Heart left ventricle (tissue), 16 donors: ENCODE data around the gene ARG2. TPM values are rescaled to one million over a fixed set of nuclear protein-coding genes. Genes with fewer than 3 reads are reported as not detected.
"Not testable (repeated sequence)": the region's sequence is repeated elsewhere in the genome, so short reads cannot be mapped to it uniquely, and the experiment has no call there.

Experiments used
- ATAC-seq, 4 donors: fragments of 200-7000 bp; cut with Tn5 transposase; one replicate each; pipeline ENCODE4 v1.9.1; 2020 to 2022; ENCODE audit warnings: moderate library complexity in 4 of 4, mild to moderate bottlenecking in 3 of 4, moderate number of reproducible peaks in 1 of 4
- DNase-seq, 5 donors: peaks; one replicate each; pipeline ENCODE4 v3.0.0-alpha.2; 2020
- H3K27ac ChIP-seq, 12 donors: fragments of 200-600 bp; sonication (generic) in 4 of 12; one replicate each; pipeline versions ENCODE4 v1.5.0 to v1.8.0; 2016 to 2022; ENCODE audit warnings: mild to moderate bottlenecking in 2 of 12
- H3K27me3 ChIP-seq, 9 donors: fragments of 200-600 bp; sonication (generic) in 2 of 9; one replicate each; pipeline versions ENCODE4 v1.5.1 to v1.8.0; 2016 to 2022; ENCODE audit warnings: mild to moderate bottlenecking in 3 of 9
- H3K36me3 ChIP-seq, 9 donors: fragments of 200-600 bp; sonication (generic) in 2 of 9; one replicate each; pipeline versions ENCODE4 v1.5.0 to v1.8.0; 2018 to 2022; ENCODE audit warnings: mild to moderate bottlenecking in 2 of 9
- H3K4me1 ChIP-seq, 12 donors: fragments of 200-600 bp; sonication (generic) in 4 of 12; one replicate each; pipeline versions ENCODE4 v1.5.0 to v1.8.0; 2016 to 2022; ENCODE audit warnings: mild to moderate bottlenecking in 3 of 12
- H3K4me3 ChIP-seq, 12 donors: fragments of 200-600 bp; sonication (generic) in 4 of 12; one replicate each; pipeline versions ENCODE4 v1.5.0 to v1.8.0; 2017 to 2022; ENCODE audit warnings: mild to moderate bottlenecking in 9 of 12, moderate library complexity in 4 of 12
- H3K9me3 ChIP-seq, 12 donors: fragments of 200-600 bp; sonication (generic) in 4 of 12; one replicate each; pipeline versions ENCODE4 v1.5.0 to v1.8.0; 2016 to 2022; ENCODE audit warnings: mild to moderate bottlenecking in 1 of 12
- POLR2A ChIP-seq, 2 donors: fragments of 450-650 bp; IDR thresholded peaks; one replicate each; pipeline ENCODE4 v1.6.1; 2017; ENCODE audit warnings: antibody characterized with exemption in 2 of 2, mild to moderate bottlenecking in 2 of 2, moderate library complexity in 2 of 2
- WGBS, 4 donors: extraction: QIAGEN DNeasy Blood & Tissue Kit in 2 of 4; methylation state at CpG; one replicate each; pipeline versions ENCODE4 v1.1.5 to v1.1.7; 2013 to 2018; 5-methylcytosine and 5-hydroxymethylcytosine counted together
- intact Hi-C, 10 donors: fragments of 100-400 bp; cut with DNase I; formaldehyde crosslinking; loops; one replicate each; pipeline versions ENCODE4 v1.11.1 to v1.14.2; 2022
- polyA plus RNA-seq, 2 donors: library from polyadenylated mRNA; stranded (reverse); fragments of 200-250 nt; gene quantifications; one replicate each; pipeline ENCODE4 v1.2.3, GENCODE V29; 2013
- total RNA-seq, 9 donors: library from RNA; depleted of rRNA in 2 of 9; stranded (reverse); fragments of >200 nt in 2 of 9; fragmentation: NEBNext Ultra II Directional in 3 of 9; extraction: Animal tissue kit (Norgen Biotek cat#: 25700) in 3 of 9; gene quantifications; one replicate each; pipeline versions ENCODE4 v1.1.0 to v1.2.4, GENCODE V29; 2016 to 2023
- TF ChIP-seq, protein P1 (sequence below), 12 donors: fragments of 200-600 bp; sonication (generic) in 4 of 12; IDR thresholded peaks; one replicate each; pipeline versions ENCODE4 v1.5.0 to v1.8.0; 2018 to 2022; ENCODE audit warnings: antibody characterized with exemption in 12 of 12, mild to moderate bottlenecking in 5 of 12
- donor health status: ischemic (EF 13 %, LVEDD 7.1; RV severe dilation, severe dysfunction).
- donor health status: healthy with polysubstance abuse.
- donor health status: DM: no; HTN: yes; CAD: no.
- donor health status: DM: no; HTN: no; CAD: no.
- donor health status: ischemic (EF 25% LVEDD 6.9; RV normal size, moderate dysfunction).
- donor health status: ischemic (EF 25% LVEDD 5.7; RV mildly dilated, moderate dysfunction).
- donor health status: healthy.
- donor health status: DM: yes; HTN: yes; CAD: no.
- donor health status: ischemic (EF 35%, LVEDD 5.7; RV mildly dilated, moderate dysfunction).
- donor health status: nonischemic (EF 11% LVEDD 7.7; RV severe dilation, severe dysfunction).
- donor health status: DM: yes; HTN: yes; CAD: no.
- donor health status: PGD.
- donor health status: ischemic (EF 29% LVEDD 5.4; RV normal size, mild dysfunction).
- donor health status: nonischemic (EF 23%, LVEDD 6.1; RV moderate dilation, normal function).

The ARG2 gene
- total and polyA plus RNA-seq, 11 donors: 0.34 to 53.7 (median 1.5) TPM

DNA sequence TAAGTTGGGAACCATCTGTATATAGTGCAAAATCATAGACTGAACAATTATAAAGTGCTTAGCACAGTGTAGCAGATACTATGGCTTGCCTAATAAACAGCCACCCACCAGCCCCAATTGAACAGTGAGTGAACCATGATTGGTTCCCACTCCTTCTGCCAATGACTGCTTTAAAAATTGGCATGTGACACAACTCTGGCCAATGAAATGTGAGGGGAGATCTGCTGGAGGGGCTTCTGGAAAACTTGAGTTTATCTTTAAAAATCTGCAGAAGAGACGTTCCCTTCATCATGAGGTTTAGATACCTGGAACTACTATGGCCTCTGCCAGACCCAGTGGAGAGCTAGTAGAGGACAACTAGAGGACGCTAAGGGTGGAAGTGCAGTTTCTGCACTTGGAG is 24.3 kb upstream of the ARG2 start:
- peaks cover 0 to 40% (median 31%) of the 10 kb centered on the region in 9 donors for H3K36me3 ChIP-seq
- no peak overlapping the region for H3K27ac ChIP-seq
- H3K9me3 ChIP-seq: no peaks in the 10 kb centered on the region
- H3K4me3 ChIP-seq: no peak overlapping the region
- intact Hi-C loops: loop anchor here in 1 of 10 donors (5.0 kb wide), 1 partner anchor 102 kb away; the partner anchor contains the start of gene RDH11
- DNase-seq: no peak
- peaks cover 0 to 12% (median 5%) of the 10 kb centered on the region in 12 donors for H3K4me1 ChIP-seq
- no peak for TF ChIP-seq POLR2A (IDR thresholded peaks at IDR 0.05)
- TF ChIP-seq, protein P1, sequence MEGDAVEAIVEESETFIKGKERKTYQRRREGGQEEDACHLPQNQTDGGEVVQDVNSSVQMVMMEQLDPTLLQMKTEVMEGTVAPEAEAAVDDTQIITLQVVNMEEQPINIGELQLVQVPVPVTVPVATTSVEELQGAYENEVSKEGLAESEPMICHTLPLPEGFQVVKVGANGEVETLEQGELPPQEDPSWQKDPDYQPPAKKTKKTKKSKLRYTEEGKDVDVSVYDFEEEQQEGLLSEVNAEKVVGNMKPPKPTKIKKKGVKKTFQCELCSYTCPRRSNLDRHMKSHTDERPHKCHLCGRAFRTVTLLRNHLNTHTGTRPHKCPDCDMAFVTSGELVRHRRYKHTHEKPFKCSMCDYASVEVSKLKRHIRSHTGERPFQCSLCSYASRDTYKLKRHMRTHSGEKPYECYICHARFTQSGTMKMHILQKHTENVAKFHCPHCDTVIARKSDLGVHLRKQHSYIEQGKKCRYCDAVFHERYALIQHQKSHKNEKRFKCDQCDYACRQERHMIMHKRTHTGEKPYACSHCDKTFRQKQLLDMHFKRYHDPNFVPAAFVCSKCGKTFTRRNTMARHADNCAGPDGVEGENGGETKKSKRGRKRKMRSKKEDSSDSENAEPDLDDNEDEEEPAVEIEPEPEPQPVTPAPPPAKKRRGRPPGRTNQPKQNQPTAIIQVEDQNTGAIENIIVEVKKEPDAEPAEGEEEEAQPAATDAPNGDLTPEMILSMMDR (IDR thresholded peaks at IDR 0.05): no peak
- no peaks in the 10 kb centered on the region for H3K27me3 ChIP-seq
- ATAC-seq: no peak
- 73 to 82% (median 79%) methylated on average over 2 of the region's 2 CpGs for WGBS, 4 donors

DNA sequence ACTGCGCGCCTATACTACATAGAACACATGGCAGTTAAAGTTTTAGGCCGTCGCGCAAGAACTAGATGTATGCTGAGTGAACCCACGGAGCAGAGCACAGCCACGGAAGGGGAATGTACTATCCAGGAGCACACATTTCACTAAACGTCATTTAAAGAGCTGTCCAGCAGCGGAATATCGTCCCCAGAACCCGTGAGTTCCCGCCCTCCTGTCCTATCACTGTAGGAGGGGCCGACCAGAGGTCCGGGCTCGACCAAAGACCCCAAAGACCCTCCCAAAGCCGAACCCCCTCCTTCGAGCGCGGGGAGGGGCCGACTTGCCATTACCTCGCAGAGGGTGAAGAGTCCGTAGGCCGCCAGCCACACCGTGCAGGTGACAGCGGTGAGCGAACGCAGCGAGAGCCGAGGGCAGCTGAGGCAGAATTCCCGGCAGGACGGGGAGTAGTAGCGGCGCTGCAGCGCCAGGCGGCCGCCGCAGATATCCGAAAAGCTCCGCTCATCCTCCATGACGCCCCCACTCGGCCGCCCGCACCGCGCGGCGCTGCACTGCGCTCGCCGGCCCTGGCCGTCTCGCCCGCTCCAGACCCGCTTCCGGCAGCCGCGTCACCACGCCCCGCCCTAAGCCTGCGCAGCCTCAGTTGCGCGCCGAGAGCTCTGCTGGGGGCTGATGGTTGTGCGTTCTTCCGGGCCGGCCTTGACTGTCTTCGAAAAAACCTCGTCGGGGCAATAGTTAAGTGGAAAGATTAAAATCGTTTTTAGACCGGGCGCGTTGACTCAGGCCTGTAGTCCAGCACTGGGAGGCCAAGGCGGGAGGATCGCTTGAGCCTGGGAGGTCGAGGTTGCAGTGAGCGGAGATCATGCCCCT is 19.8 kb upstream of the ARG2 start, which contains the start of gene PIGH:
Gene PIGH, minus strand, starts transcription at position 571 of the 864 bp plus-strand sequence. Its CDS starts 65 bp downstream, at position 506.
- 3 to 9% (median 4%) methylated on average over 28 to 77 of the region's 77 CpGs for WGBS, 4 donors
- DNase-seq (peak; percentile 89 to 96 (median 92)), ATAC-seq (peak; percentile 98 to 100 (median 99))
- Histone ChIP-seq H3K27ac (peak within 1 kb of the TSS; percentile 15 to 93 (median 85)), H3K9me3 (no peaks in the 10 kb centered on the region), H3K27me3 (no peaks in the 10 kb centered on the region), H3K4me1 (peaks cover 0 to 16% (median 6%) of the 10 kb centered on the region in 12 donors), H3K4me3 (peak within 1 kb of the TSS; percentile 55 to 99 (median 83)), H3K36me3 (no peaks in the 10 kb centered on the region)
- intact Hi-C loops: loop anchor here in 3 of 10 donors (2.0 to 5.0 kb wide), 4 partner anchors 67 to 97 kb away; partner anchors contain the start of genes RDH11 (in 1 of the 3) and VTI1B (in 1 of the 3)
- TF ChIP-seq, protein P1 (IDR thresholded peaks at IDR 0.05): peak; percentile 32 to 77 (median 58)
- peak in 1 of 2 donors; percentile 79 for TF ChIP-seq POLR2A (IDR thresholded peaks at IDR 0.05)

DNA sequence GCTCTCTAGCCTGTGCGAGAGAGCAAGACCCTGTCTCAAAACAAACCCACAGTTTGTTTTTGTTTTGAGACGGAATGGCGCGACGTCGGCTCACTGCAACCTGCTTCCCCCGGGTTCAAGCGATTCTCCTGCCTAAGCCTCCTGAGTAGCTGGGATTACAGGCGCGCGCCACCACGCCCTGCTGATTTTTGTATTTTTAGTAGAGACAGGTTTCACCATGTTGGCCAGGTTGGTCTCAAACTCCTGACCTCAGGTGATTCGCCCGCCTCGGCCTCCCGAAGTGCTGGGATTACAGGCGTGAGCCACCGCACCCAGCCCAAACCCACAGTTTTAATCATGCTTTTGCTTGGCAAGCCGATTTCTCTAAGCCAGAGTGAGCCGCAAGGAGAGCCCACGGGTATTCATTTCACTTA is 19.2 kb upstream of the ARG2 start:
- Histone ChIP-seq H3K4me3 (peak overlapping the region; percentile 55 to 99 (median 83)), H3K4me1 (peaks cover 0 to 16% (median 6%) of the 10 kb centered on the region in 12 donors), H3K27ac (peak overlapping the region in 11 of 12 donors; percentile 73 to 93 (median 85))
- H3K9me3 ChIP-seq, ATAC-seq, DNase-seq, H3K36me3 ChIP-seq, H3K27me3 ChIP-seq: not testable (repeated sequence)
- WGBS, 4 donors: 80 to 92% (median 86%) methylated on average over 19 to 21 of the region's 21 CpGs
- intact Hi-C loops: loop anchor here in 2 of 10 donors (2.0 to 5.0 kb wide), 2 partner anchors 67 to 74 kb away; partner anchors contain the start of gene VTI1B (in 1 of the 2)

DNA sequence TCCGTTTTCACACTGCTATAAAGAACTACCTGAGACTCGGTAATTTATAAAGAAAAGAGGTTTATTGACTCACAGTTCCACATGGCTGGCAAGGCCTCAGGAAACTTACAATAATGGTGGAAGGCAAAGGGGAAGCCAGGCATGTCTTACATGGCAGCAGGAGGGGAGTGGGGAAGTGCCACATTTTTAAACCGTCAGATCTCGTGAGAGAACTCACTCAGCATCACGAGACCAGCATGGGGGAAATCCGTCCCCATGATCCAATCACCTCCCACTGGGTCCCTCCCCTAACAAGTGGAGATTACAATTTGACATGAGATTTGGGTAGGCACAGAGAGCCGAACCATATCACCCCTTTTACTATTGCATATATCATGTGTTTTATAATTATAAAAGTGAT is 17.6 kb upstream of the ARG2 start:
- DNase-seq: no peak
- H3K9me3 ChIP-seq: no peaks in the 10 kb centered on the region
- TF ChIP-seq POLR2A (IDR thresholded peaks at IDR 0.05): no peak
- TF ChIP-seq, protein P1 (IDR thresholded peaks at IDR 0.05): no peak
- H3K4me1 ChIP-seq: peaks cover 0 to 16% (median 6%) of the 10 kb centered on the region in 12 donors
- peaks cover 0 to 3% (median 0%) of the 10 kb centered on the region in 9 donors for H3K27me3 ChIP-seq
- intact Hi-C loops: loop anchor here in 1 of 10 donors (5.0 kb wide), 1 partner anchor 65 kb away; no protein-coding TSS in a partner anchor
- H3K4me3 ChIP-seq: no peak overlapping the region
- no peak for ATAC-seq
- H3K36me3 ChIP-seq: no peaks in the 10 kb centered on the region
- WGBS, 4 donors: 55 to 65% (median 58%) methylated on average over 7 of the region's 7 CpGs
- no peak overlapping the region for H3K27ac ChIP-seq
